Endometrium (tissue), 2 donors: ENCODE results near the gene LPAR1.

Source experiments
- FAIRE-seq: peaks from 2 replicates; lab custom pipeline; 2012; peaks lifted over from hg19 to GRCh38; lab: Jason Lieb, UNC
- donor health status: control.
- donor health status: control.

Gene LPAR1

GRCh38 chr9:111001526-111001925 is 36.7 kb downstream of the LPAR1 start:
- no peak for FAIRE-seq

- no peak for FAIRE-seq
Observed at GRCh38 chr9:111000202-111000601, 38.1 kb downstream of the LPAR1 start.

GRCh38 chr9:110999379-110999778 is 38.9 kb downstream of the LPAR1 start:
- FAIRE-seq, result no peak

- FAIRE-seq, result no peak
Observed at GRCh38 chr9:110997847-110998246, 40.4 kb downstream of the LPAR1 start.

GRCh38 chr9:110996436-110997220 is 41.6 kb downstream of the LPAR1 start:
- no peak for FAIRE-seq

- FAIRE-seq, result no peak
Observed at GRCh38 chr9:110995420-110996340, 42.6 kb downstream of the LPAR1 start.

- FAIRE-seq, result no peak
Observed at GRCh38 chr9:110994771-110995241, 43.5 kb downstream of the LPAR1 start.

- FAIRE-seq, result peak; percentile 33
Observed at GRCh38 chr9:110990481-110990880, 47.8 kb downstream of the LPAR1 start.

GRCh38 chr9:110986529-110986928 is 51.7 kb downstream of the LPAR1 start:
- FAIRE-seq, result no peak

- no peak for FAIRE-seq
Observed at GRCh38 chr9:110984890-110985437, 53.3 kb downstream of the LPAR1 start.

GRCh38 chr9:110980261-110980660 is 58.0 kb downstream of the LPAR1 start:
- FAIRE-seq, result no peak

- FAIRE-seq, result no peak
Observed at GRCh38 chr9:110979636-110980035, 58.6 kb downstream of the LPAR1 start.

GRCh38 chr9:110978516-110978915 is 59.8 kb downstream of the LPAR1 start:
- FAIRE-seq, result no peak

GRCh38 chr9:110977259-110977709 is 61.0 kb downstream of the LPAR1 start:
- FAIRE-seq, result no peak

GRCh38 chr9:110975969-110976368 is 62.3 kb downstream of the LPAR1 start:
- FAIRE-seq, result no peak

GRCh38 chr9:110975278-110975677 is 63.0 kb downstream of the LPAR1 start:
- FAIRE-seq, result no peak

GRCh38 chr9:110971705-110972104 is 66.6 kb downstream of the LPAR1 start:
- FAIRE-seq, result no peak

GRCh38 chr9:110971234-110971633 is 67.0 kb downstream of the LPAR1 start:
- FAIRE-seq, result no peak

- no peak for FAIRE-seq
Observed at GRCh38 chr9:110969971-110970386, 68.3 kb downstream of the LPAR1 start.

GRCh38 chr9:110968096-110968495 is 70.2 kb downstream of the LPAR1 start:
- FAIRE-seq, result no peak

- FAIRE-seq, result no peak
Observed at GRCh38 chr9:110967196-110967595, 71.1 kb downstream of the LPAR1 start.

- no peak for FAIRE-seq
Observed at GRCh38 chr9:110960288-110960687, 78.0 kb downstream of the LPAR1 start.

- FAIRE-seq, result peak; percentile 41
Observed at GRCh38 chr9:110958847-110959246, 79.4 kb downstream of the LPAR1 start.
